HFFc6 (cell line): ENCODE measurements around the gene TP53RK. TPM values are rescaled to one million over a fixed set of nuclear protein-coding genes. Genes with fewer than 3 reads are reported as not detected.

Experiments used
- DNase-seq: peaks from one replicate; pipeline ENCODE4 v3.0.0-alpha.2; 2018
- H3K27ac Mint-ChIP-seq: 2 replicates; pipeline ENCODE4 v1.8.0; 2020; ENCODE audit warnings: mild to moderate bottlenecking, mixed read lengths
- H3K27me3 Mint-ChIP-seq: 2 replicates; pipeline ENCODE4 v1.8.0; 2021; ENCODE audit warnings: mild to moderate bottlenecking, moderate library complexity, mixed read lengths; ENCODE audit not compliant: insufficient read depth
- H3K36me3 Mint-ChIP-seq: 2 replicates; pipeline ENCODE4 v1.8.0; 2021; ENCODE audit warnings: low read depth, mixed read lengths
- H3K4me1 Mint-ChIP-seq: 2 replicates; pipeline ENCODE4 v1.8.0; 2020; ENCODE audit warnings: low read depth, mixed read lengths
- H3K4me3 Mint-ChIP-seq: 2 replicates; pipeline ENCODE4 v1.8.0; 2020; ENCODE audit warnings: mild to moderate bottlenecking, moderate library complexity, mixed read lengths
- H3K9me3 Mint-ChIP-seq: 2 replicates; pipeline ENCODE4 v1.8.0; 2020; ENCODE audit warnings: mild to moderate bottlenecking, mixed read lengths
- total RNA-seq, 6 experiments: library from RNA; stranded (reverse); fragmentation: NEBNext Ultra II Directional; extraction: Animal tissue kit (Norgen Biotek cat#: 25700); gene quantifications; 2 replicates in 1 of 6; 3 replicates in 5 of 6; pipeline ENCODE4 v1.2.3, GENCODE V29; 2021
- TF ChIP-seq, protein P1 (sequence below): fragments of 200-600 bp; sonication (generic); IDR thresholded peaks from 2 replicates; pipeline ENCODE4 v1.5.0; 2021; ENCODE audit warnings: antibody characterized with exemption, mild to moderate bottlenecking

The TP53RK gene
- total RNA-seq, 6 experiments from 2014 or later = 14.8 to 20.0 (median 15.8) TPM

DNA sequence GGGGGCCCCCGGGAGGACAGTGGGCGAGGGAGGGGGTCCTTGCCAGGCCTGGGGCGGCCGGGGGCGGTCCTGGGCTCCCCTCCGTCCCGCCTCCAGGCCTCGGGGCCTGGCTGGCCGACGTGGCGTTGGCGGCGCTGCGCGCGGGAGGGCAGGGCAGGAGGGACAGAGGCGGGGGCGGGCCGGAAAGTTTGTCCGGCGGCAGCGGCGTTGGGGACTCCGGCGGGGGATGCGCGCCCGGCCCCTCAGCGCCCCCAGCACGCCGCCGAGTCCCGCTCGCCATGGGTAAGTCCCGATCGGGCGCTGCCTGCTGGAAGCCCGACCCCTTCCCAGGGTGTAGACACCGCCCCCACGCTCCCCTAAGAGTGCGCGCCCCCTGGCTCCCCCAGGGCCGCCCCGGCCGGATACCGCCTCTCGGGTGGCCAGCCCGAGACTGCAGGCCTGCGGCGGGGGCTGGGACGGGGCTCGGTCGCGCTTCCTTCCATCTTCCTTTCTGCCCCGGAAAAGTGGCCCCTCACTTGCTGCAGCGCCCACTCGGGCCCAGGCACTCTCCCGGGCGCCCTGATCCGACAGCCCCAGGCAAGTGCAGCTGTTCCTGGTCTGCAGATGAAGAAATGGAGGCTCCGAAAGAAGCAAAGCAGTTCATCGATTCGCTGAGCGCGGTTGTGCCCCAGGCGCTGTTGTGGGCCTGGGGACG lies 20.4 kb upstream of the TP53RK start, which contains the start of gene SLC2A10:
Gene SLC2A10 (plus strand): TSS at position 191 of the 694 bp plus-strand sequence. CDS start 88 bp downstream, at position 279.
- Mint-ChIP-seq H3K4me1 (peaks cover 47% of the 10 kb centered on the region), H3K4me3 (peak within 1 kb of the TSS; percentile 99), H3K36me3 (peaks cover 16% of the 10 kb centered on the region), H3K9me3 (peaks cover 6% of the 10 kb centered on the region), H3K27me3 (peaks cover 6% of the 10 kb centered on the region), H3K27ac (peak within 1 kb of the TSS; percentile 95)
- peak; percentile 36 for DNase-seq
- TF ChIP-seq, protein P1, sequence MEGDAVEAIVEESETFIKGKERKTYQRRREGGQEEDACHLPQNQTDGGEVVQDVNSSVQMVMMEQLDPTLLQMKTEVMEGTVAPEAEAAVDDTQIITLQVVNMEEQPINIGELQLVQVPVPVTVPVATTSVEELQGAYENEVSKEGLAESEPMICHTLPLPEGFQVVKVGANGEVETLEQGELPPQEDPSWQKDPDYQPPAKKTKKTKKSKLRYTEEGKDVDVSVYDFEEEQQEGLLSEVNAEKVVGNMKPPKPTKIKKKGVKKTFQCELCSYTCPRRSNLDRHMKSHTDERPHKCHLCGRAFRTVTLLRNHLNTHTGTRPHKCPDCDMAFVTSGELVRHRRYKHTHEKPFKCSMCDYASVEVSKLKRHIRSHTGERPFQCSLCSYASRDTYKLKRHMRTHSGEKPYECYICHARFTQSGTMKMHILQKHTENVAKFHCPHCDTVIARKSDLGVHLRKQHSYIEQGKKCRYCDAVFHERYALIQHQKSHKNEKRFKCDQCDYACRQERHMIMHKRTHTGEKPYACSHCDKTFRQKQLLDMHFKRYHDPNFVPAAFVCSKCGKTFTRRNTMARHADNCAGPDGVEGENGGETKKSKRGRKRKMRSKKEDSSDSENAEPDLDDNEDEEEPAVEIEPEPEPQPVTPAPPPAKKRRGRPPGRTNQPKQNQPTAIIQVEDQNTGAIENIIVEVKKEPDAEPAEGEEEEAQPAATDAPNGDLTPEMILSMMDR = peak; percentile 58

- H3K27ac Mint-ChIP-seq = peak overlapping the region; percentile 95
- DNase-seq = no peak
- peak overlapping the region; percentile 84 for H3K4me3 Mint-ChIP-seq
- TF ChIP-seq, protein P1 = no peak
- peaks cover 6% of the 10 kb centered on the region for H3K27me3 Mint-ChIP-seq
- H3K4me1 Mint-ChIP-seq = peaks cover 41% of the 10 kb centered on the region
- H3K36me3 Mint-ChIP-seq = peaks cover 16% of the 10 kb centered on the region
- peaks cover 6% of the 10 kb centered on the region for H3K9me3 Mint-ChIP-seq
These were observed 19.8 kb upstream of the TP53RK start for GRCh38 chr20:46709055-46709458.

- H3K27me3 Mint-ChIP-seq = peaks cover 6% of the 10 kb centered on the region
- DNase-seq = no peak
- H3K4me3 Mint-ChIP-seq = no peak overlapping the region
- peaks cover 35% of the 10 kb centered on the region for H3K4me1 Mint-ChIP-seq
- peak overlapping the region; percentile 95; the same call in 1 of the 2 replicates for H3K27ac Mint-ChIP-seq
- H3K36me3 Mint-ChIP-seq = peaks cover 16% of the 10 kb centered on the region
- TF ChIP-seq, protein P1 = peak; percentile 26; the same call in 1 of the 2 replicates
- H3K9me3 Mint-ChIP-seq = peaks cover 6% of the 10 kb centered on the region
These were observed 19.1 kb upstream of the TP53RK start for GRCh38 chr20:46708172-46708860.

- Mint-ChIP-seq H3K36me3 (peaks cover 16% of the 10 kb centered on the region), H3K4me1 (peaks cover 26% of the 10 kb centered on the region), H3K27ac (no peak overlapping the region), H3K4me3 (no peak overlapping the region), H3K9me3 (peaks cover 6% of the 10 kb centered on the region), H3K27me3 (peaks cover 6% of the 10 kb centered on the region)
- TF ChIP-seq, protein P1 = no peak
- no peak for DNase-seq
These were observed 17.0 kb upstream of the TP53RK start for GRCh38 chr20:46706242-46706641.

- peaks cover 13% of the 10 kb centered on the region for H3K36me3 Mint-ChIP-seq
- H3K27ac Mint-ChIP-seq = no peak overlapping the region
- H3K9me3 Mint-ChIP-seq = peaks cover 6% of the 10 kb centered on the region
- peaks cover 9% of the 10 kb centered on the region for H3K27me3 Mint-ChIP-seq
- DNase-seq = no peak
- TF ChIP-seq, protein P1 = no peak
- peaks cover 21% of the 10 kb centered on the region for H3K4me1 Mint-ChIP-seq
- H3K4me3 Mint-ChIP-seq = no peak overlapping the region
These were observed 16.1 kb upstream of the TP53RK start for GRCh38 chr20:46705378-46705729.
